Measurements from ENCODE around the gene THOC2. TPM values are rescaled to one million over a fixed set of nuclear protein-coding genes. Genes with fewer than 3 reads are reported as not detected.

Gene THOC2
- total RNA-seq, 2 donors from 2014 or later, result 88.8 to 93.2 TPM

GRCh38 chrX:123704781-123705180 lies 28.1 kb downstream of the THOC2 start:
- Histone ChIP-seq H3K4me3 (ENCODE audit: low read length) (no peak overlapping the region), H3K9me3 (ENCODE audit: control insufficient read depth, low read length) (no peaks in the 10 kb centered on the region), H3K27me3 (ENCODE audit: control insufficient read depth, insufficient read depth, low read length, poor library complexity, severe bottlenecking) (no peaks in the 10 kb centered on the region), H3K27ac (ENCODE audit: low read depth, low read length) (no peak overlapping the region), H3K9ac (ENCODE audit: extremely low read depth, low read length, poor library complexity, severe bottlenecking) (no peak overlapping the region), H3K4me1 (ENCODE audit: control insufficient read depth, insufficient read depth, low read length) (no peaks in the 10 kb centered on the region), H3K36me3 (ENCODE audit: control insufficient read depth, insufficient read depth, low read length) (peaks cover 2% of the 10 kb centered on the region)
- Mint-ChIP-seq H3K4me1 (peaks cover 5% of the 10 kb centered on the region), H3K36me3 (ENCODE audit: low read depth) (peaks cover 7% of the 10 kb centered on the region), H3K27ac (no peak overlapping the region), H3K9me3 (peaks cover 27% of the 10 kb centered on the region), H3K4me3 (no peak overlapping the region), H3K27me3 (ENCODE audit: insufficient read depth) (no peaks in the 10 kb centered on the region)
- no peak for TF ChIP-seq CTCF (conservative IDR thresholded peaks at IDR 0.05)
- no peak for DNase-seq
- 100% methylated on average over 1 of the region's 2 CpGs; no CpG with 5 or more reads in 1 of the 2 experiments for WGBS, 2 experiments (ENCODE audit: insufficient coverage in 1 of 2, insufficient read length in 1 of 2)

DNA sequence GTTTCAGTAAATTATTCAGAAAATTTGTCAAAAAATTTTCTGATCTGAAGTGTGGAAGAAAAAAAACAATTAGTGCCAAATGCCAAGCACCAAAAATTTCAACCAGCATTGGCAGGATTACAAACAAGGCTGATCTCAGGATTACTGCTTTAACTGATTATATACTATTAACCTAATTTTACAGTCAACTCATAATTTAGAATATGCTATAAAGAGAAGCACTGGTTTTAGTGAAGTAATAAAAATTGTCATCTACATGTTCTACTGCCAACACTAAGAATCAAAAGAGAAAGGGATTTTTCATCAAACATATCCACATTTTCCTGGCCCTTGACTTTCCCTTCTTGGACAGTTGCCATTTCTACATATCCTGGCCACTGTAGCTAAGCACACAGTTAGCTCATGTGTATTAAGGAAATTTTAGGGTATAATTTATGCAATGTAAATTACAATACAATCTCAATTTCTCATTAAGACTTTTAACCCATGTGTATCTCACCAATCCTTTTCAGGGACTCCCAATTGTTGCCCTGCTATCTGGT lies 33.8 kb downstream of the THOC2 start:
- no peak for TF ChIP-seq CTCF (conservative IDR thresholded peaks at IDR 0.05)
- no peak overlapping the region for H3K9ac ChIP-seq (ENCODE audit: extremely low read depth, low read length, poor library complexity, severe bottlenecking)
- Mint-ChIP-seq H3K4me3 (no peak overlapping the region), H3K27me3 (ENCODE audit: insufficient read depth) (no peaks in the 10 kb centered on the region), H3K27ac (no peak overlapping the region), H3K36me3 (ENCODE audit: low read depth) (peaks cover 3% of the 10 kb centered on the region), H3K4me1 (no peaks in the 10 kb centered on the region), H3K9me3 (peaks cover 21% of the 10 kb centered on the region)
- H3K4me1 ChIP-seq (ENCODE audit: control insufficient read depth, insufficient read depth, low read length), result no peaks in the 10 kb centered on the region
- no peak overlapping the region for H3K4me3 ChIP-seq (ENCODE audit: low read length)
- H3K27me3 ChIP-seq (ENCODE audit: control insufficient read depth, insufficient read depth, low read length, poor library complexity, severe bottlenecking), result no peaks in the 10 kb centered on the region
- no peak overlapping the region for H3K27ac ChIP-seq (ENCODE audit: low read depth, low read length)
- DNase-seq, result no peak
- H3K36me3 ChIP-seq (ENCODE audit: control insufficient read depth, insufficient read depth, low read length), result peaks cover 18% of the 10 kb centered on the region
- no peaks in the 10 kb centered on the region for H3K9me3 ChIP-seq (ENCODE audit: control insufficient read depth, low read length)

- no peak overlapping the region for H3K4me3 ChIP-seq (ENCODE audit: low read length)
- H3K27me3 Mint-ChIP-seq (ENCODE audit: insufficient read depth), result no peaks in the 10 kb centered on the region
- 100% methylated on average over 1 to 2 of the region's 2 CpGs for WGBS, 2 experiments (ENCODE audit: insufficient coverage in 1 of 2, insufficient read length in 1 of 2)
- H3K9ac ChIP-seq (ENCODE audit: extremely low read depth, low read length, poor library complexity, severe bottlenecking), result no peak overlapping the region
- H3K27ac ChIP-seq (ENCODE audit: low read depth, low read length), result no peak overlapping the region
- no peak overlapping the region for H3K4me3 Mint-ChIP-seq
- H3K4me1 ChIP-seq (ENCODE audit: control insufficient read depth, insufficient read depth, low read length), result no peaks in the 10 kb centered on the region
- H3K9me3 Mint-ChIP-seq, result peaks cover 33% of the 10 kb centered on the region
- H3K9me3 ChIP-seq (ENCODE audit: control insufficient read depth, low read length), result no peaks in the 10 kb centered on the region
- DNase-seq, result no peak
- no peak for TF ChIP-seq CTCF (conservative IDR thresholded peaks at IDR 0.05)
- H3K4me1 Mint-ChIP-seq, result no peaks in the 10 kb centered on the region
- no peaks in the 10 kb centered on the region for H3K27me3 ChIP-seq (ENCODE audit: control insufficient read depth, insufficient read depth, low read length, poor library complexity, severe bottlenecking)
- no peak overlapping the region for H3K27ac Mint-ChIP-seq
- H3K36me3 ChIP-seq (ENCODE audit: control insufficient read depth, insufficient read depth, low read length), result peaks cover 22% of the 10 kb centered on the region
- peaks cover 13% of the 10 kb centered on the region for H3K36me3 Mint-ChIP-seq (ENCODE audit: low read depth)
Measured at GRCh38 chrX:123696334-123696733, 36.5 kb downstream of the THOC2 start.
